Endothelial cell of umbilical vein (primary cell): Measurements from ENCODE around the gene CD1D. TPM values are rescaled to one million over a fixed set of nuclear protein-coding genes. Genes with fewer than 3 reads are reported as not detected.
"Not testable (repeated sequence)": the region's sequence is repeated elsewhere in the genome, so short reads cannot be mapped to it uniquely, and the experiment has no call there.

Experiments
- BruUV-seq: library from RNA; stranded (reverse); fragments of 400-500 nt; replicated peaks from 2 replicates; lab custom pipeline; 2021; lab: Mats Ljungman, UMichigan
- CTCF ChIA-PET: fragments of 300-600, 350-600 bp; sonication (Branson Sonifier 250); formaldehyde crosslinking; loops from one replicate; lab custom pipeline; 2021; ENCODE audit warnings: antibody characterized with exemption, inconsistent platforms; lab: Charles Lee
- POLR2A ChIA-PET: fragments of 300-600, 350-600 bp; sonication (Branson Sonifier 250); formaldehyde crosslinking; loops from one replicate; lab custom pipeline; 2021; ENCODE audit warnings: antibody characterized with exemption, inconsistent platforms; lab: Charles Lee
- DNase-seq: peaks from one replicate; pipeline ENCODE4 v3.0.0-alpha.2; 2011; ENCODE audit warnings: low read depth, low spot score
- FAIRE-seq: peaks from 2 replicates; lab custom pipeline; 2011; peaks lifted over from hg19 to GRCh38; lab: Jason Lieb, UNC
- H2AFZ ChIP-seq: 2 replicates; pipeline ENCODE4 v1.6.0; 2012; ENCODE audit warnings: low read depth, low read length, control low read depth, inconsistent platforms
- H3K27ac ChIP-seq: 2 replicates; pipeline ENCODE4 v1.5.1; 2011; ENCODE audit warnings: low read depth, mild to moderate bottlenecking, control low read depth, low read length, moderate library complexity; ENCODE audit not compliant: insufficient read depth
- H3K27me3 ChIP-seq, 2 experiments: 2 replicates each; pipeline versions ENCODE4 v1.6.0 to v1.6.1; 2011; ENCODE audit warnings: low read length in 2 of 2, mixed read lengths in 1 of 2; ENCODE audit not compliant: control insufficient read depth in 2 of 2, insufficient read depth in 2 of 2
- H3K36me3 ChIP-seq, 2 experiments: 2 replicates in 1 of 2; 3 replicates in 1 of 2; pipeline ENCODE4 v1.5.1; 2011; ENCODE audit warnings: low read length in 2 of 2, mild to moderate bottlenecking in 1 of 2, moderate library complexity in 1 of 2; ENCODE audit not compliant: control insufficient read depth in 2 of 2, insufficient read depth in 2 of 2; ENCODE audit errors: extremely low read depth in 1 of 2
- H3K4me1 ChIP-seq: 3 replicates; pipeline ENCODE4 v1.5.1; 2011; ENCODE audit warnings: mild to moderate bottlenecking, low read length; ENCODE audit not compliant: control insufficient read depth, insufficient read depth; ENCODE audit errors: extremely low read depth
- H3K4me2 ChIP-seq: 2 replicates; pipeline ENCODE4 v1.6.1; 2011; ENCODE audit warnings: low read length, control low read depth, mixed read lengths; ENCODE audit not compliant: insufficient read depth
- H3K4me3 ChIP-seq, 3 experiments: fragments of 200-600 bp in 1 of 3; sonication (generic), shearing (Covaris generic) in 1 of 3; replicated peaks in 1 of 3; 2 replicates each; pipeline ENCODE4 v1.5.1; 2011 to 2016; ENCODE audit warnings: control low read depth in 3 of 3, low read length in 3 of 3, mild to moderate bottlenecking in 2 of 3, inconsistent platforms in 1 of 3, low read depth in 1 of 3, moderate library complexity in 1 of 3; ENCODE audit not compliant: insufficient read depth in 1 of 3
- H3K79me2 ChIP-seq: 2 replicates; pipeline ENCODE4 v1.6.0; 2012; ENCODE audit warnings: low read length, inconsistent platforms; ENCODE audit not compliant: control insufficient read depth, insufficient read depth
- H3K9ac ChIP-seq: replicated peaks from 2 replicates; pipeline ENCODE3; 2011; ENCODE audit warnings: low read length, control low read depth; ENCODE audit not compliant: insufficient read depth; ENCODE audit errors: extremely low read depth
- H3K9me1 ChIP-seq: replicated peaks from 3 replicates; pipeline ENCODE4 v1.6.0; 2011; ENCODE audit warnings: mild to moderate bottlenecking, low read length; ENCODE audit not compliant: control insufficient read depth, insufficient read depth; ENCODE audit errors: extremely low read depth
- H3K9me3 ChIP-seq: replicated peaks from 2 replicates; pipeline ENCODE4 v1.5.1; 2012; ENCODE audit warnings: low read length, inconsistent platforms; ENCODE audit not compliant: control insufficient read depth, insufficient read depth
- H4K20me1 ChIP-seq: replicated peaks from 2 replicates; pipeline ENCODE3; 2011; ENCODE audit warnings: mild to moderate bottlenecking, low read length; ENCODE audit not compliant: control insufficient read depth, insufficient read depth; ENCODE audit errors: extremely low read depth
- EZH2 ChIP-seq: IDR thresholded peaks from 2 replicates; pipeline ENCODE4 v1.6.1; 2012; ENCODE audit warnings: borderline replicate concordance, low read depth, mild to moderate bottlenecking, moderate library complexity, low read length, inconsistent platforms; ENCODE audit not compliant: severe bottlenecking
- FOS ChIP-seq: IDR thresholded peaks from 2 replicates; pipeline ENCODE4 v1.6.1; 2011; ENCODE audit warnings: mild to moderate bottlenecking, low read length, moderate library complexity, borderline replicate concordance; ENCODE audit not compliant: insufficient read depth
- MYC ChIP-seq: IDR thresholded peaks from one replicate; pipeline ENCODE4 v1.6.1; 2011; ENCODE audit warnings: mild to moderate bottlenecking, low read depth, low read length
- dilution Hi-C: fragments of 300-500 bp; cut with MboI; formaldehyde crosslinking; loops from one replicate; pipeline ENCODE4 v1.15.0; 2019; ENCODE audit warnings: low sequenced_read_pairs; ENCODE audit not compliant: extremely low pct_ligation_motif_present
- intact Hi-C: fragments of 100-400 bp; cut with micrococcal nuclease; formaldehyde crosslinking; loops from one replicate; pipeline ENCODE4 v1.10.0; 2022
- polyA plus RNA-seq, 4 experiments: library from polyadenylated mRNA; depleted of rRNA in 3 of 4; stranded (reverse) in 3 of 4; unstranded in 1 of 4; fragments of >200 nt; gene quantifications; 2 replicates each; pipeline versions ENCODE4 v1.2.1 to v1.2.3, GENCODE V29; 2011 to 2012; ENCODE audit warnings: missing spikeins in 1 of 4
- total RNA-seq: library from RNA; stranded (reverse); gene quantifications from 2 replicates; pipeline ENCODE4 v1.2.3, GENCODE V29; 2021

CD1D gene
- total and polyA plus RNA-seq, 2 donors (not counting 3 experiments of a cell fraction or from before 2014, with no cell fraction given), result not detected

GRCh38 chr1:158176399-158176798 is 4.3 kb upstream of the CD1D start:
- POLR2A ChIA-PET, result no interaction called here

GRCh38 chr1:158176849-158177699 is 3.6 kb upstream of the CD1D start:
- H3K4me3 ChIP-seq, dilution Hi-C loops, intact Hi-C loops, BruUV-seq, H3K9me3 ChIP-seq, H3K9me1 ChIP-seq, POLR2A ChIA-PET, FAIRE-seq, DNase-seq, H3K4me1 ChIP-seq, H3K36me3 ChIP-seq, H3K4me2 ChIP-seq, H4K20me1 ChIP-seq, H3K79me2 ChIP-seq, H3K9ac ChIP-seq, H2AFZ ChIP-seq, H3K27ac ChIP-seq: not testable (repeated sequence)
- CTCF ChIA-PET, result interaction anchor here (1.2 to 1.3 kb wide), 3 partner anchors 15 to 31 kb away, joined by 3 read pairs; no protein-coding TSS in a partner anchor
- H3K27me3 ChIP-seq, result peaks cover 42 to 53% of the 10 kb centered on the region in 2 experiments

More at GRCh38 chr1:158176399-158176798, 4.3 kb upstream of the CD1D start:
- no peak overlapping the region for H3K4me2 ChIP-seq
- H2AFZ ChIP-seq, result no peak overlapping the region
- H3K27ac ChIP-seq, result no peak overlapping the region
- H3K4me3 ChIP-seq, result no peak overlapping the region
- BruUV-seq, result no TSS peak
- no peaks in the 10 kb centered on the region for H3K4me1 ChIP-seq
- intact Hi-C loops, result no loop called here
- no peaks in the 10 kb centered on the region for H3K79me2 ChIP-seq
- H3K27me3 ChIP-seq, result peaks cover 35 to 46% of the 10 kb centered on the region in 2 experiments
- H4K20me1 ChIP-seq, result no peaks in the 10 kb centered on the region
- TF ChIP-seq EZH2, result no peak
- no peak for TF ChIP-seq MYC
- TF ChIP-seq FOS, result no peak
- H3K9me3 ChIP-seq, result no peaks in the 10 kb centered on the region
- CTCF ChIA-PET, result interaction anchor here (1.2 to 1.3 kb wide), 2 partner anchors 15 to 27 kb away, joined by 3 read pairs; no protein-coding TSS in a partner anchor
- DNase-seq, result no peak
- dilution Hi-C loops, result no loop called here
- H3K9me1 ChIP-seq, result no peaks in the 10 kb centered on the region
- H3K36me3 ChIP-seq, result no peaks in the 10 kb centered on the region
- H3K9ac ChIP-seq, result no peak overlapping the region
- no peak for FAIRE-seq
